Subcutaneous adipose tissue (tissue), 4 donors: ENCODE results near the gene SIRT6. TPM values are rescaled to one million over a fixed set of nuclear protein-coding genes. Genes with fewer than 3 reads are reported as not detected.

Experiments
- total RNA-seq, 4 donors: library from RNA; depleted of rRNA; stranded (reverse); fragments of >200 nt; gene quantifications; one replicate each; pipeline ENCODE4 v1.1.0, GENCODE V29; 2016
- TF ChIP-seq, protein P1 (sequence below): fragments of 450-650 bp; IDR thresholded peaks from one replicate; pipeline ENCODE4 v1.5.1; 2016; ENCODE audit warnings: low read depth, mild to moderate bottlenecking, control low read depth, antibody characterized with exemption, moderate library complexity

Gene SIRT6
- total RNA-seq, 4 donors from 2014 or later, result 12.6 to 28.3 (median 15.6) TPM

GRCh38 chr19:4217429-4218264 lies 35.3 kb upstream of the SIRT6 start:
- TF ChIP-seq, protein P1, sequence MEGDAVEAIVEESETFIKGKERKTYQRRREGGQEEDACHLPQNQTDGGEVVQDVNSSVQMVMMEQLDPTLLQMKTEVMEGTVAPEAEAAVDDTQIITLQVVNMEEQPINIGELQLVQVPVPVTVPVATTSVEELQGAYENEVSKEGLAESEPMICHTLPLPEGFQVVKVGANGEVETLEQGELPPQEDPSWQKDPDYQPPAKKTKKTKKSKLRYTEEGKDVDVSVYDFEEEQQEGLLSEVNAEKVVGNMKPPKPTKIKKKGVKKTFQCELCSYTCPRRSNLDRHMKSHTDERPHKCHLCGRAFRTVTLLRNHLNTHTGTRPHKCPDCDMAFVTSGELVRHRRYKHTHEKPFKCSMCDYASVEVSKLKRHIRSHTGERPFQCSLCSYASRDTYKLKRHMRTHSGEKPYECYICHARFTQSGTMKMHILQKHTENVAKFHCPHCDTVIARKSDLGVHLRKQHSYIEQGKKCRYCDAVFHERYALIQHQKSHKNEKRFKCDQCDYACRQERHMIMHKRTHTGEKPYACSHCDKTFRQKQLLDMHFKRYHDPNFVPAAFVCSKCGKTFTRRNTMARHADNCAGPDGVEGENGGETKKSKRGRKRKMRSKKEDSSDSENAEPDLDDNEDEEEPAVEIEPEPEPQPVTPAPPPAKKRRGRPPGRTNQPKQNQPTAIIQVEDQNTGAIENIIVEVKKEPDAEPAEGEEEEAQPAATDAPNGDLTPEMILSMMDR, result no peak

DNA sequence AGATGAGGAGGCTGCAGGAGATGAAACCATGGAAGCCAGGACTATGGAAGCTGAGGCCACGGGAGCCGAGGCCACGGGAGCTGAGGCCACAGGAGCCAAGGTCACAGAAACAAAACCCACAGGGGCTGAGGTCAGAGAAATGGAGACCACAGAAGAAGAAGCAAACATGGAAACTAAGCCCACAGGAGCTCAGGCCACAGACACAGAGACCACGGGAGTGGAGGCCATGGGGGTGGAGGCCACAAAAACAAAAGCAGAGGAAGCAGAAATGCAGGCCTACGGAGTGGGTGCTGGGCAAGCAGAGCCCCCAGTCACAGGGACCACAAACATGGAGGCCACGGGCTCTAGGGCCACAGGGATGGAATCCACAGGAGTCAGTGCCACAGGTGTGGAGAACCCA lies 34.5 kb upstream of the SIRT6 start:
- TF ChIP-seq, protein P1, result no peak

- TF ChIP-seq, protein P1, result no peak
Observed at GRCh38 chr19:4215807-4216206, 33.4 kb upstream of the SIRT6 start.

DNA sequence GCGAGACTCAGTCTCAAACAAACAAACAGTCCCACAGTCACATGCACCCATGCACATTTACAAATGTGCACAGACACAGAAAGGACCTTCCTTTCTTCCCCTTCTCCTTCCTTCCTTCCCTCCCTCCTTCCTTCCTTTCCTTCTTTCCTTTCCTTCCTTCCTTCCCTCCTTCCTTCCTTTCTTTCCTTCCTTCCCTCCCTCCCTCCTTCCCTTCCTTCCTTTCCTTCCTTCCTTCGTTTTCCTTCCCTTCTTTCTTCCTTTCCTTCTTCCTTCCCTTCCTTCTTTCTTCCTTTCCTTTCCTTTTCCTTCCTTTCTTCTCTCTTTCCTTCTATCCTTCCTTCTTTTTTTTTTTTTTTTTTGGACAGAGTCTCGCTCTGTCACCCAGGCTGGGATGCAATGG lies 30.8 kb upstream of the SIRT6 start:
- TF ChIP-seq, protein P1, result no peak

DNA sequence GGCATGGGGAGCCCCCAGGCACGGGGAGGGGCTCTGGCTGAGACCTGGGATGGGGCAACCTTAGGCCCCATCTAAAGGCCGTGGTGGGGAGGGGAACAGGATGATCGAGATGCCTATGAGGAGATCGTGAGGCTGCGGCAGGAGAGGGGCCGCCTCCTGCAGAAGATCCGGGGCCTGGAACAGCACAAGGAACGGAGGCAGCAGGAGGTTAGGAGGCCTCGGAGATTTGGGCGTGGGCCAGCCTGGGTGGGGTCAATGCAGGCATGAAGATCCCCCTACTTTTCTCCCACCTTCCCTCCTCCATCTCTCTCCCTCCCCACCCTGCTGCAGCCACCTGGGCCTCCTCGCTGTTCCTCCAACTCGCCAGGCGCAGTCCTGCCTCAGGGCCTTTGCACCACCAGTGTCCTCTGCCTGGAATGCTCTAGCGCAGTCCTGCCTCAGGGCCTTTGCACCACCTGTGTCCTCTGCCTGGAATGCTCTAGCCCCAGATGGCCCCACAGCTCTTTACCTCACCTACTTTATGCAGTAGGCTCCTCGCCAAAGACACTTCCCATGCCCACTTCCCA lies 27.9 kb upstream of the SIRT6 start:
- TF ChIP-seq, protein P1, result no peak

- TF ChIP-seq, protein P1, result no peak
Observed at GRCh38 chr19:4208385-4209094, 26.2 kb upstream of the SIRT6 start.
